Stimulated activated CD4-positive, alpha-beta T cell treated with anti-CD3 and anti-CD28 coated beads, Interleukin-1b, Interleukin-23, amount 100 ng/mL, for 48 hours (primary cell): ENCODE measurements around the gene CDON.
"Not testable (repeated sequence)": the region's sequence is repeated elsewhere in the genome, so short reads cannot be mapped to it uniquely, and the experiment has no call there.

Experiments
- DNase-seq: peaks from one replicate; pipeline ENCODE4 v3.0.0-alpha.2; 2020

The CDON gene

GRCh38 chr11:125990244-125990643 lies 72.4 kb downstream of the CDON start:
- peak; percentile 22 for DNase-seq

- DNase-seq = no peak
Observed at GRCh38 chr11:125987066-125987641, 75.5 kb downstream of the CDON start.

DNA sequence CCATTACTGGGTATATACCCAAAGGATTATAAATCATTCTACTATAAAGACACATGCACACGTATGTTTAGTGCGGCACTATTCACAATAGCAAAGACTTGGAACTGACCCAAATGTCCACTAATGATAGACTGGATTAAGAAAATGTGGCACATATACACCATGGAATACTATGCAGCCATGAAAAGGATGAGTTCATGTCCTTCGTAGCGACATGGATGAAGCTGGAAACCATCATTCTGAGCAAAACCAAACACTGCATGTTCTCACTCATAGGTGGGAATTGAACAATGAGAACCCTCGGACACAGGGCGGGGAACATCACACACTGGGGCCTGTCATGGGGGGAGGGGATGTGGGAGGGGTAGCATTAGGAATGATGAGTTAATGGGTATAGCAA lies 76.7 kb downstream of the CDON start:
- DNase-seq = not testable (repeated sequence)

- no peak for DNase-seq
Observed at GRCh38 chr11:125982348-125982730, 80.3 kb downstream of the CDON start.

GRCh38 chr11:125980436-125980835 lies 82.2 kb downstream of the CDON start:
- no peak for DNase-seq

- no peak for DNase-seq
Observed at GRCh38 chr11:125979511-125979910, 83.2 kb downstream of the CDON start.

DNA sequence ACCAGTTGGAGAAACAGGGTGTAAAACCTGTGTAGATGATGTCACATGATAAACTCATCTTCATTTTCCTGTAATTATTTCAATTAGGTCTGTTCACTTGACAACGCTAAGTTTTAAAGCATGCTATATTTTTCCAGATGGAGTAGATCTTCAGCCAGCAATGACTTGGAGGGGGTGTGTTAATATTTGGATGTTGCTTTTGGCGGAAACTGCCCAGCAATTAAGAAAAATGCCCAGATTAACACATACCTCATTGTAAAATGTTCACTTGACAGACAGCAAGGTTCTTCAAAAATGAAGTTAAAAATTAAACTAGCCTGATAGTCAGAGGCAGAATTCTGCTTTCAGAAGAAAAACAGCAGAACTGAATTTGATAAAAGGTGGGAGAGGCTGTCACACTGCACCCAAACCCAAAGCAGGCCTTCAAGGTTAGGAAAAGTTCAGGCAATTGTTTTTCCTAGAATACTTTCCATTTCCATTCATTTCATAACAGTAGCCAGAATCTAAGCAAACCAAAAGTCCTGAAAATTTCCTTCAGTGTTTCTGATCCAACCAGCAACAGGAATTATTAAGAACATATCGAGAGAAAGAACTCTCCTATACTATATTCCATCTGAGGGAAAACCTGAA lies 83.8 kb downstream of the CDON start:
- no peak for DNase-seq

DNA sequence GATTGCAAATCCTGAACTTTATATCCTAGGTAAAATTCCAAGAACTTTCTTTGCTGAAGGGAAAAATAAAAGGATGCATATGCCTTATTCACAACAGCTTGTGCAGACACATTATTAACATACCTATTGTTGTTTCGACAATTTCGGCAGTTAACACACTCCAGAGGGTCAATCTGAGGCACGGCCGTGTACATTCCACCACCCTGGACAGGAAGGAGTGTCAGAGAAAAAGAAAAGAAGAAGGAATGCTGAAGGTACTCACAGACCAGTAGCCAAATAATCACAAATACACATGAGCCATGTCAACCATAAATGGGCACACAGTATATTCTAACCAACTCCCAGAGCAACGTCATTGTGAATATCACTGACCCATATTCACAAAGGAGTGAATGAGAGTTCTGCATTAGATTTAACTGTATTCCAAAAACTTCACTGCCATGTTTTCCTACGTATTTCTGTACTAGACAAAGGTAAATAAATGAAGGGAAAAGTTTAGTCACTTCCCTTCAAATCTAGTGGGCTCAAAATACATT lies 84.4 kb downstream of the CDON start:
- no peak for DNase-seq

- DNase-seq = no peak
Observed at GRCh38 chr11:125977333-125977732, 85.3 kb downstream of the CDON start.

DNA sequence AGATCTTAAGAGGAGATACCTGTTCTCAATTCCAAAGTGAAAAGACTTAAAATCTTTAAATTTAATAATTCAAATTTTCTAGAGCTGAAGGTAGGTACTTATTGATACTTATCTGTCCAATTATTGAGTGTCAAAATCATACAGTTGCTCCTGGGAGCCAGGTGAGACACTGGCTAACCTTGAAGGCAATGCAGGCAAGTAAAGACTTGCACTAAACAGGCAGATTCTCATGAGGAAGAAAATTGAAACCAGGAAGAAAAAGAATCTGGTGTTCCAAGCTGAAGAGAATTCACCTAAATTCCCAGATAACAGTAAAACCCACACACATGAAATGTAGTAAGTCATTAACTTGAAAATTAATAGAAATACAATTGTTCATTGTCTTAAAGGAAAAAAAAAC lies 86.5 kb downstream of the CDON start:
- DNase-seq = no peak

DNA sequence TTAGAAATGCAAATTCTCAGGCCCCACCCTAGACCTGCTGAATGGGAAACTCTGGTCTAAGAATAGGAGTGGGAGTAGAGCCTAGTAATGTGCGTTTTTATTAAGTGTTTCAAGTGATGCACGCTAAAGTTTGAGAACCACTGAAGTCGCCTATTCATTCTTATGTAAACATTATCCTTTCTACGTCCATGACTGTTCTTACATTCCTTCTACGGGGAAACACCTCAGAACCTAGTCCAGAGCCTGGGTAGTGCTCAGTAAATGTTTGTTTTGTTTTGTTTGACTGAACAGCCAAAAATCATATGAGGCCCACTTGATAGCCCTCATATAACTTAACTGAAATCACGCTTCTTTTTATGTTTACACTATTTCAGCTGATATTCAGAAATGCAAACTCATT lies 87.0 kb downstream of the CDON start:
- no peak for DNase-seq

GRCh38 chr11:125974284-125974683 lies 88.4 kb downstream of the CDON start:
- DNase-seq = no peak

- DNase-seq = no peak
Observed at GRCh38 chr11:125971618-125972017, 91.0 kb downstream of the CDON start.

- DNase-seq = no peak
Observed at GRCh38 chr11:125968354-125968753, 94.3 kb downstream of the CDON start.

DNA sequence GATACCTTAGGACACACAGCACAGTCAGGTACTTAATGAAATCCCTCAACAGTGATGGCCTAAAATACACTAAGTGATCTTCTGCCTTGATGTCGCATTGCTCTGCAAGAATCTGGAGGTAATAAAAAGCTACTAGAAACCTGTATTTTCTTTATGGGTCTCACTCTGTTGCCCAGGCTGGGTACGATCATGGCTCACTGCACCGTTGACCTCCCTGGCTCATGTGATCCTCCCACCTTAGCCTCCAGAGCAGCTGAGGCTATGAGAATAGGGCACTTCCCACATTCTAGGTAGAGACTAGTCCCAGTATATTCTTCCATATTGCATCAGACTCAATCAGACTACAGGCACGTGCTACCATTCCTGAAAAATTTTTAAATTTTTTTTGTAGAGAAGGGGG lies 95.2 kb downstream of the CDON start:
- no peak for DNase-seq

DNA sequence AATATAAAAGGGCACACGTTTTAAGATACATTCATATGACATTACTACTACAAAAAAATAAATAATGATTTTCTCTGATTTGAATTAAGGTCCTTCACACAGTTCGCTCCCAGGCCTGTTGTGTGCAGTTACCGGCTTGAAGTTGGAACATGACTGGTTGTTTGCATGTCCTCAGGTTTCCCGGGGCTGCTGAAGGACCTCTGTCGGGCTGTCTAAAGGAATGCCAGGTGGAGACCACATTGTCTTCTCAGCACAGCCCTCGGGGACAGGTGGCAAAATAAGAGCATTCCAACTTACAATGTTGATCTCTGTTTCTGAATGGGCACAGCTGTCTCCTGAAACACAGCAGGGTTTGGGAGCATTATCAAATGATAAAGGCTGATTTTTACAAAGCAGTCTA lies 101.9 kb downstream of the CDON start:
- no peak for DNase-seq

GRCh38 chr11:125959931-125960330 lies 102.7 kb downstream of the CDON start:
- no peak for DNase-seq

GRCh38 chr11:125959511-125959910 lies 103.2 kb downstream of the CDON start:
- no peak for DNase-seq

GRCh38 chr11:125958872-125959400 lies 103.7 kb downstream of the CDON start:
- DNase-seq = no peak

GRCh38 chr11:125957618-125958332 lies 104.9 kb downstream of the CDON start:
- DNase-seq = no peak

GRCh38 chr11:125956391-125957134 lies 106.1 kb downstream of the CDON start:
- no peak for DNase-seq

GRCh38 chr11:125955856-125956255 lies 106.8 kb downstream of the CDON start:
- no peak for DNase-seq

- no peak for DNase-seq
Observed at GRCh38 chr11:125954945-125955640, 107.6 kb downstream of the CDON start.
